ENCODE data around the gene ALKBH5. TPM values are rescaled to one million over a fixed set of nuclear protein-coding genes. Genes with fewer than 3 reads are reported as not detected.

The ALKBH5 gene
- total RNA-seq, 6 experiments from 2014 or later, result 57.5 to 71.8 (median 66.1) TPM

DNA sequence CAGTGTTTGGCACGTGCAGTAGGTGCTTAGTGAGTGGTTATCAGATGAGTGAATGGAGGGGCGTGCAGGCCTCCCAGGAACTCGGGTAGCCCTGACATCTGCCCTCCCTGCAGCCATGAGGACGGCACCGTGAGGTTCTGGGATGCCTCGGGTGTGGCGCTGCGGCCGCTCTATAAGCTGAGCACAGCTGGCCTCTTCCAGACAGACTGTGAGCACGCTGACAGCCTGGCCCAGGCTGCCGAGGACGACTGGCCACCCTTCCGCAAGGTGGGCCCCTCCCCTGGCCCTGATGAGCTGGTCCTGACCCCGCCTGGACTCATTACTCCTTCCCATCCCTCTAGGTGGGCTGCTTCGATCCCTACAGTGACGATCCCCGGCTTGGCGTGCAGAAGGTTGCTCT is 52.9 kb downstream of the ALKBH5 start:
- Histone ChIP-seq H3K27ac (no peak overlapping the region), H3K4me1 (no peaks in the 10 kb centered on the region), H3K4me3 (no peak overlapping the region), H3K36me3 (no peaks in the 10 kb centered on the region), H3K9me3 (no peaks in the 10 kb centered on the region), H3K27me3 (no peaks in the 10 kb centered on the region)
- TF ChIP-seq, protein P1, sequence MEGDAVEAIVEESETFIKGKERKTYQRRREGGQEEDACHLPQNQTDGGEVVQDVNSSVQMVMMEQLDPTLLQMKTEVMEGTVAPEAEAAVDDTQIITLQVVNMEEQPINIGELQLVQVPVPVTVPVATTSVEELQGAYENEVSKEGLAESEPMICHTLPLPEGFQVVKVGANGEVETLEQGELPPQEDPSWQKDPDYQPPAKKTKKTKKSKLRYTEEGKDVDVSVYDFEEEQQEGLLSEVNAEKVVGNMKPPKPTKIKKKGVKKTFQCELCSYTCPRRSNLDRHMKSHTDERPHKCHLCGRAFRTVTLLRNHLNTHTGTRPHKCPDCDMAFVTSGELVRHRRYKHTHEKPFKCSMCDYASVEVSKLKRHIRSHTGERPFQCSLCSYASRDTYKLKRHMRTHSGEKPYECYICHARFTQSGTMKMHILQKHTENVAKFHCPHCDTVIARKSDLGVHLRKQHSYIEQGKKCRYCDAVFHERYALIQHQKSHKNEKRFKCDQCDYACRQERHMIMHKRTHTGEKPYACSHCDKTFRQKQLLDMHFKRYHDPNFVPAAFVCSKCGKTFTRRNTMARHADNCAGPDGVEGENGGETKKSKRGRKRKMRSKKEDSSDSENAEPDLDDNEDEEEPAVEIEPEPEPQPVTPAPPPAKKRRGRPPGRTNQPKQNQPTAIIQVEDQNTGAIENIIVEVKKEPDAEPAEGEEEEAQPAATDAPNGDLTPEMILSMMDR (IDR thresholded peaks at IDR 0.05), result no peak
- TF ChIP-seq POLR2A (IDR thresholded peaks at IDR 0.05), result no peak
- intact Hi-C loops (cut with DNase I), result no loop called here
- ATAC-seq (no peak), DNase-seq (no peak)
- no CpG with 5 or more reads among the region's 18 CpGs for WGBS (ENCODE audit: insufficient coverage, low coverage, low lambda C conversion rate, missing lambda C conversion rate)

DNA sequence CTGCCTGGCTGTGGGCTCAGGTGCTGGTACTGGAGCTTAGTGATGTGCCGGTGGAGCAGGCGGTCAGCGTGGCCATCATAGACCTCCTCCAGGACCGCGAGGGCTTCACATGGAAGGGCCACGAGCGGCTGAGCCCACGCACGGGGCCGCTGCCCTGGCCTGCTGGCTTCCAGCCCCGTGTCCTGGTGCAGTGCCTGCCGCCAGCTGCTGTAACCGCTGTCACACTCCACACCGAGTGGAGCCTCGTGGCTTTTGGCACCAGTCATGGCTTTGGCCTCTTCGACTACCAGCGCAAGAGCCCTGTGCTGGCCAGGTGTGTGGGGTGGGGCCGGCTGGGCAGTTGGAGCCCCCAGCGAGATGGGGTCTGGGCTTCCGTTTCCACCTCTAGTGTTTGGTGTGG is 53.8 kb downstream of the ALKBH5 start:
- Histone ChIP-seq H3K27me3 (no peaks in the 10 kb centered on the region), H3K4me1 (no peaks in the 10 kb centered on the region), H3K9me3 (no peaks in the 10 kb centered on the region), H3K4me3 (no peak overlapping the region), H3K27ac (no peak overlapping the region), H3K36me3 (no peaks in the 10 kb centered on the region)
- no peak for ATAC-seq
- DNase-seq, result no peak
- WGBS (ENCODE audit: insufficient coverage, low coverage, low lambda C conversion rate, missing lambda C conversion rate), result 33% methylated on average over 3 of the region's 20 CpGs
- intact Hi-C loops (cut with DNase I), result no loop called here
- TF ChIP-seq POLR2A (IDR thresholded peaks at IDR 0.05), result no peak
- TF ChIP-seq, protein P1 (IDR thresholded peaks at IDR 0.05), result no peak

DNA sequence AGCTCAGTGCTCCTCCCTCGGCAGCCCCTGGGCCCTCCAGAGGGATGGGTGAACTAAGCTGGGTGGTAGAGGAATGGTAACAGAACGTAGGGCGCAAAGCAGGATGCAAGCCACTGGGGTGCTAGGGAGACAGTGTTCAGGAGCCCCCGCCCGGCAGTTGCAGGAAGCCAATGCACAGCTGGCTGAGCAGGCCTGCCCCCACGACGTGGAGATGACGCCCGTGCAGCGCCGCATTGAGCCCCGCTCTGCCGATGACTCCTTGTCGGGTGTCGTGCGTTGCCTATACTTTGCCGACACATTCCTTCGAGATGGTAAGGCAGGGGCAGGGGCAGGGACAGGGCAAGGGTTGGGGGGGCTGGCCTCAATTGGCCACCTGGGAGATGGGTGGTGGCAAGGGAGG is 54.7 kb downstream of the ALKBH5 start:
- H3K4me1 ChIP-seq, result no peaks in the 10 kb centered on the region
- H3K4me3 ChIP-seq, result no peak overlapping the region
- H3K36me3 ChIP-seq, result no peaks in the 10 kb centered on the region
- H3K9me3 ChIP-seq, result no peaks in the 10 kb centered on the region
- DNase-seq (no peak), ATAC-seq (no peak)
- intact Hi-C loops (cut with DNase I), result no loop called here
- WGBS (ENCODE audit: insufficient coverage, low coverage, low lambda C conversion rate, missing lambda C conversion rate), result 50% methylated on average over 2 of the region's 18 CpGs
- H3K27ac ChIP-seq, result no peak overlapping the region
- H3K27me3 ChIP-seq, result no peaks in the 10 kb centered on the region
- TF ChIP-seq, protein P1 (IDR thresholded peaks at IDR 0.05), result no peak
- TF ChIP-seq POLR2A (IDR thresholded peaks at IDR 0.05), result no peak

DNA sequence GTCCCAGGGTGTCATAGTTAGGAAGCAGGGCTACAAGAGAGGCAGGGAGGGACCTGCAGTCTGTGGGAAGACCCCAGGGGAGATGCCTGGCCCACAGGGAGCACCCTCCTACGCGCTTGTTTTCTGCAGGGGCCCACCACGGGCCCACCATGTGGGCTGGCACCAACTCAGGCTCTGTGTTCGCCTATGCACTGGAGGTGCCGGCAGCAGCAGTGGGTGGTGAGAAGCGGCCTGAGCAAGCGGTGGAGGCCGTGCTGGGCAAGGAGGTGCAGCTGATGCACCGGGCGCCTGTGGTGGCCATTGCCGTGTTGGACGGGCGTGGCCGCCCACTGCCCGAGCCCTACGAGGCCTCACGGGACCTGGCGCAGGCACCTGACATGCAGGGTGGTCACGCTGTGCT is 56.8 kb downstream of the ALKBH5 start:
- H3K4me1 ChIP-seq, result no peaks in the 10 kb centered on the region
- no peak overlapping the region for H3K4me3 ChIP-seq
- DNase-seq, result no peak
- WGBS (ENCODE audit: insufficient coverage, low coverage, low lambda C conversion rate, missing lambda C conversion rate), result 97% methylated on average over 10 of the region's 19 CpGs
- TF ChIP-seq, protein P1 (IDR thresholded peaks at IDR 0.05), result no peak
- no peak for TF ChIP-seq POLR2A (IDR thresholded peaks at IDR 0.05)
- intact Hi-C loops (cut with DNase I), result no loop called here
- H3K27ac ChIP-seq, result no peak overlapping the region
- peaks cover 0 to 9% (median 5%) of the 10 kb centered on the region in 4 donors for H3K36me3 ChIP-seq
- no peaks in the 10 kb centered on the region for H3K9me3 ChIP-seq
- no peak for ATAC-seq
- H3K27me3 ChIP-seq, result no peaks in the 10 kb centered on the region
